K562 (cell line): ENCODE data around the gene CST3. TPM values are rescaled to one million over a fixed set of nuclear protein-coding genes. Genes with fewer than 3 reads are reported as not detected.
A peak's percentile ranks its signal among the peaks of the same experiment; 100 is the strongest.

ENCODE experiments used
- BDP1 ChIP-seq: IDR thresholded peaks from 3 replicates; pipeline ENCODE4 v1.6.1; 2011; ENCODE audit not compliant: insufficient read length, insufficient read depth
- CBX3 ChIP-seq, 2 experiments: IDR thresholded peaks; 1 replicate in 1 of 2; 2 replicates in 1 of 2; pipeline ENCODE4 v1.6.1; 2012; ENCODE audit warnings: inconsistent platforms in 2 of 2, low read length in 2 of 2, borderline replicate concordance in 1 of 2, control low read depth in 1 of 2
- CHD4 ChIP-seq: fragments of 200-600 bp; sonication (generic); IDR thresholded peaks from 3 replicates; pipeline ENCODE4 v1.6.1; 2012; ENCODE audit warnings: low read depth, mild to moderate bottlenecking, mixed read lengths, low read length, inconsistent platforms; ENCODE audit not compliant: insufficient read depth, insufficient replicate concordance, poor library complexity, severe bottlenecking
- EGR1 ChIP-seq: fragments of 450-650 bp; conservative IDR thresholded peaks from 2 replicates; pipeline ENCODE4 v1.6.1; 2017; ENCODE audit warnings: mild to moderate bottlenecking
- ELF4 ChIP-seq: fragments of 450-650 bp; formaldehyde crosslinking; IDR thresholded peaks from 2 replicates; pipeline ENCODE4 v1.4.0; 2022; ENCODE audit warnings: missing genetic modification characterization
- EWSR1 ChIP-seq: fragments of 450-650 bp; IDR thresholded peaks from 2 replicates; pipeline ENCODE4 v1.6.1; 2018; ENCODE audit warnings: borderline replicate concordance, mild to moderate bottlenecking, low read depth, moderate library complexity; ENCODE audit not compliant: partially characterized antibody
- FOS ChIP-seq: IDR thresholded peaks from 3 replicates; pipeline ENCODE4 v1.6.1; 2011; ENCODE audit not compliant: insufficient read length; ENCODE audit errors: extremely low read depth
- FOXJ2 ChIP-seq: fragments of 200-800 bp; sonication (Bioruptor generic); IDR thresholded peaks from 2 replicates; pipeline ENCODE4 v1.6.1; 2016; ENCODE audit warnings: missing genetic modification characterization, missing compliant biosample characterization
- FOXJ3 ChIP-seq: sonication (generic); formaldehyde crosslinking; IDR thresholded peaks from 2 replicates; pipeline ENCODE4 v1.4.0; 2020; ENCODE audit warnings: mild to moderate bottlenecking, missing genetic modification reagents
- HNRNPH1 ChIP-seq: fragments of 200-400 bp; formaldehyde crosslinking; optimal IDR thresholded peaks from 2 replicates; pipeline ENCODE3; 2017; ENCODE audit warnings: low read depth, mild to moderate bottlenecking, low read length, moderate library complexity
- L3MBTL2 ChIP-seq: fragments of 450-650 bp; IDR thresholded peaks from 2 replicates; pipeline ENCODE4 v1.6.1; 2016; ENCODE audit warnings: mild to moderate bottlenecking, moderate library complexity
- MCM5 ChIP-seq: fragments of 450-650 bp; IDR thresholded peaks from 2 replicates; pipeline ENCODE4 v1.6.1; 2016; ENCODE audit warnings: low read depth
- MEF2A ChIP-seq: IDR thresholded peaks from 2 replicates; pipeline ENCODE4 v1.6.1; 2011; ENCODE audit warnings: low read depth, mild to moderate bottlenecking, low read length, moderate library complexity; ENCODE audit not compliant: control insufficient read depth
- NCOA4 ChIP-seq: fragments of 450-650 bp; IDR thresholded peaks from 2 replicates; pipeline ENCODE4 v1.6.1; 2018; ENCODE audit warnings: mild to moderate bottlenecking; ENCODE audit not compliant: partially characterized antibody
- NR0B1 ChIP-seq: fragments of 450-650 bp; IDR thresholded peaks from one replicate; pipeline ENCODE4 v1.6.1; 2018; ENCODE audit warnings: mild to moderate bottlenecking, moderate library complexity; ENCODE audit not compliant: partially characterized antibody
- POLR3A ChIP-seq: IDR thresholded peaks from 2 replicates; pipeline ENCODE4 v1.6.1; 2011; ENCODE audit warnings: borderline replicate concordance, mild to moderate bottlenecking, moderate library complexity; ENCODE audit not compliant: insufficient read length, insufficient read depth; ENCODE audit errors: extremely low read depth
- PTRF ChIP-seq: fragments of 450-650 bp; IDR thresholded peaks from 2 replicates; pipeline ENCODE4 v1.6.1; 2016; ENCODE audit warnings: mild to moderate bottlenecking, missing genetic modification characterization, missing compliant biosample characterization
- SIRT6 ChIP-seq: IDR thresholded peaks from one replicate; pipeline ENCODE4 v1.6.1; 2012; ENCODE audit warnings: low read depth, mild to moderate bottlenecking, control low read depth, inconsistent platforms, low read length, moderate library complexity
- SMARCB1 ChIP-seq: IDR thresholded peaks from 2 replicates; pipeline ENCODE4 v1.6.1; 2011; ENCODE audit warnings: improper control_type of control experiment, low read depth; ENCODE audit not compliant: insufficient read length
- TRIM28 ChIP-seq: fragments of 450-650 bp; IDR thresholded peaks from 2 replicates; pipeline ENCODE4 v1.6.1; 2017
- U2AF1 ChIP-seq: fragments of 200-400 bp; formaldehyde crosslinking; optimal IDR thresholded peaks from 2 replicates; pipeline ENCODE3; 2017; ENCODE audit warnings: mild to moderate bottlenecking, low read depth, low read length, moderate library complexity
- USF1 ChIP-seq: sonication (generic); formaldehyde crosslinking; IDR thresholded peaks from 2 replicates; pipeline ENCODE4 v1.9.0; 2022; ENCODE audit warnings: mild to moderate bottlenecking, missing genetic modification reagents
- WHSC1 ChIP-seq: IDR thresholded peaks from one replicate; pipeline ENCODE4 v1.6.1; 2012; ENCODE audit warnings: low read length, control low read depth, inconsistent platforms
- ZBTB9 ChIP-seq: fragments of 450-650 bp; formaldehyde crosslinking; IDR thresholded peaks from 2 replicates; pipeline ENCODE4 v1.4.0; 2020; ENCODE audit warnings: mild to moderate bottlenecking, moderate library complexity
- ZNF175 ChIP-seq: fragments of 200-800 bp; sonication (Bioruptor generic); IDR thresholded peaks from 2 replicates; pipeline ENCODE4 v1.6.1; 2016; ENCODE audit warnings: low read depth, mild to moderate bottlenecking, missing genetic modification characterization, missing compliant biosample characterization
- ZNF274 ChIP-seq: IDR thresholded peaks from 2 replicates; pipeline ENCODE4 v1.6.1; 2011; ENCODE audit warnings: low read depth, mild to moderate bottlenecking, low read length, moderate library complexity, borderline replicate concordance
- polyA plus RNA-seq, 8 experiments: library from polyadenylated mRNA; depleted of rRNA in 4 of 8; stranded (reverse) in 5 of 8; unstranded in 3 of 8; fragments of >200 nt; fragmentation: Nextera tagmentation in 2 of 8; fragmentation: Illumina TruSeq in 1 of 8; extraction: Ambion mirVana in 2 of 8; extraction: Trizol in 1 of 8; gene quantifications; 2 replicates each; pipeline versions ENCODE4 v1.2.1 to v1.2.3, GENCODE V29; 2011 to 2014; ENCODE audit warnings: inconsistent platforms in 1 of 8, missing spikeins in 1 of 8
- total RNA-seq, 7 experiments: library from RNA; depleted of rRNA in 6 of 7; stranded (reverse); fragments of >200 nt in 6 of 7; fragmentation: Illumina TruSeq in 2 of 7; extraction: Trizol in 2 of 7; gene quantifications; 2 replicates each; pipeline versions ENCODE4 v1.2.1 to v1.2.3, GENCODE V29; 2011 to 2021; ENCODE audit warnings: low replicate concordance in 1 of 7

Gene CST3
- total and polyA plus RNA-seq, 9 of the 15 experiments (the other 6 are each of a cell fraction or from before 2014, with no cell fraction given) = 8.7 to 113 (median 48.5) TPM

- no peak for TF ChIP-seq EWSR1
- TF ChIP-seq TRIM28 = no peak
- no peak for TF ChIP-seq BDP1
- TF ChIP-seq HNRNPH1 = no peak
- TF ChIP-seq SIRT6 = no peak
- TF ChIP-seq FOXJ3 = no peak
- peak; percentile 36; the same call in 1 of the 2 replicates for TF ChIP-seq USF1 (CRISPR knock-in tag)
- no peak for TF ChIP-seq U2AF1
- peak; percentile 35; the same call in 1 of the 2 replicates for TF ChIP-seq ELF4
- TF ChIP-seq POLR3A = no peak
- no peak for TF ChIP-seq SMARCB1
- no peak for TF ChIP-seq MCM5
- TF ChIP-seq CBX3 (IDR thresholded peaks at IDR 0.05; ENCODE audit: borderline replicate concordance in 1 of 2, low read length in 2 of 2) = no peak
- TF ChIP-seq NCOA4 = peak; percentile 5
- no peak for TF ChIP-seq PTRF
- TF ChIP-seq ZBTB9 = no peak
- no peak for TF ChIP-seq FOXJ2
- TF ChIP-seq EGR1 = no peak
- no peak for TF ChIP-seq ZNF175 (CRISPR knock-in tag)
- TF ChIP-seq FOS = no peak
- TF ChIP-seq MEF2A = no peak
- TF ChIP-seq ZNF274 = no peak
- peak; percentile 55 for TF ChIP-seq L3MBTL2
- TF ChIP-seq CHD4 = no peak
- TF ChIP-seq NR0B1 = no peak
- no peak for TF ChIP-seq WHSC1
Measured at GRCh38 chr20:23659989-23660837, 22.5 kb upstream of the CST3 start (continued).
